GM19397 (cell line): ENCODE measurements around the gene TMEM131.

ENCODE experiments used
- ATAC-seq: cut with Tn5 transposase; IDR thresholded peaks from one replicate; pipeline ENCODE4 v1.9.1; 2021; ENCODE audit warnings: mild to moderate bottlenecking, moderate library complexity; ENCODE audit not compliant: unreplicated experiment

The TMEM131 gene

GRCh38 chr2:97745474-97746174 lies 250.1 kb downstream of the TMEM131 start:
- ATAC-seq: no peak

- ATAC-seq: no peak
Measured at GRCh38 chr2:97743913-97744312, 251.8 kb downstream of the TMEM131 start.

- ATAC-seq: no peak
Measured at GRCh38 chr2:97742381-97742847, 253.3 kb downstream of the TMEM131 start.

- ATAC-seq: no peak
Measured at GRCh38 chr2:97741686-97742085, 254.1 kb downstream of the TMEM131 start.

GRCh38 chr2:97741251-97741650 lies 254.5 kb downstream of the TMEM131 start:
- no peak for ATAC-seq

DNA sequence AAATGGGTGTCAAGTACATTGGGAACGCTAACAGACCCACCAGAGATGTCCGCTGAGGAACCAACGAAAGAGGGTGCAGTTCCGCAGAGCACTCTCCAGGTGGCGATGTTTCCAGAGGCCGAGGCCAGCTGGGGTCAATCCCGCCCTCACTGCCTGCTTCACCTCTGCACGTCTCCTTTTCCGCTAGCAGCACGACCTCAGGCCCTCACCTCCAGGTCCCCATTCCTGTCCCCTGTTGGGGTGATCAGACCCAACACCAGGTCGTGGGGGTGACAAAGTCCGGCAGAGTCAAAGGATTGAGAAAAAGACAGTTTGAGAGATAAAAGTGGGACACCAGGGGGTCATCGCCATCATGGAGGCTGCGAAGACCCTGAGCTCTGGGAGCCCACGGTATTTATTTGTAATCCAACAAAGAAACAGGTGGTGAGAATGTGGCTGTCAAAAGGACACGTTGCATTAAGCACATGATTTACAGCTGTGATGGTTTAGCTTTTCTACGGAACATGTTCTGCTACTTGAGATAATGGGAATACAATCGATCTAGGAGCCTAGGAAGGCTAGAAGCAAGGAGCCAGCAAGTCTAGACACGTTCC lies 255.1 kb downstream of the TMEM131 start:
- no peak for ATAC-seq

DNA sequence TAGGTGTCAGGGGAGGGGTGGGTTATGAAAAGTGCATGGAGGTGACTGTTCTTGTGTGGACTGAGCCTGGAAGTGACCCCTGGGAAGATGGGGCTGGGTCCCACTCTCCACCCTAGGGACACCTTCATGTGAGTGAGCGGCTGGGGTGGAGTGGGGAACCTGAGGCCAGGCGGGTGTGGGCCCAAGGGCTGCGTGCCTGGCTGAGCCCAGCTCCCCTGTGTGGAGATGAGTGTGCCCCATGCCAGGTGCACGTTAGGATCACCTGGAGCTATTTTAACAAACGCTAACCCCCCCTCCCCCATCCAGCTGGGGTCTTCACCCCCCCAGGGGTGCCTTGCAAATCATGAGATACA lies 255.9 kb downstream of the TMEM131 start:
- no peak for ATAC-seq

- no peak for ATAC-seq
Measured at GRCh38 chr2:97739020-97739892, 256.5 kb downstream of the TMEM131 start.

GRCh38 chr2:97738179-97739019 lies 257.3 kb downstream of the TMEM131 start:
- no peak for ATAC-seq

DNA sequence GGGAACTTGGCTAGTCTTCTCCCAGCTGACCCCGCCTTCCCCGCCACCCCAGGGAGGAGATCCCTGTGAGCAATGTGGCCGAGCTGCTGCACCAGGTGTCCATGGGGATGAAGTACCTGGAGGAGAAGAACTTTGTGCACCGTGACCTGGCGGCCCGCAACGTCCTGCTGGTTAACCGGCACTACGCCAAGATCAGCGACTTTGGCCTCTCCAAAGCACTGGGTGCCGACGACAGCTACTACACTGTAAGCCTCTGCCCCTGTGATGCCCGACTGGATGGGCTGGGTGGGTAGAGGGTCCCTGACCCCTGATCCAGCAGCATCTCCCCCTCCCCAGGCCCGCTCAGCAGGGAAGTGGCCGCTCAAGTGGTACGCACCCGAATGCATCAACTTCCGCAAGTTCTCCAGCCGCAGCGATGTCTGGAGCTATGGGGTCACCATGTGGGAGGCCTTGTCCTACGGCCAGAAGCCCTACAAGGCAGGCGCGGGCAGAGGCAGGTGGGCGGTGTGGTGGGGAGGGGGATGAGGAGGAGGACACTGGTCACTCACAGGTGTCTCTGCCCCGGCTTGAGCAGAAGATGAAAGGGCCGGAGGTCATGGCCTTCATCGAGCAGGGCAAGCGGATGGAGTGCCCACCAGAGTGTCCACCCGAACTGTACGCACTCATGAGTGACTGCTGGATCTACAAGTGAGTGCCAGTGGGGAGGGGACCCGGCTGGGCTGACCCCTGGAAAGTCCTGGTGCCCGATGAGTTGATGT lies 258.1 kb downstream of the TMEM131 start:
- no peak for ATAC-seq

- no peak for ATAC-seq
Measured at GRCh38 chr2:97736608-97737330, 259.0 kb downstream of the TMEM131 start.

GRCh38 chr2:97736185-97736584 lies 259.6 kb downstream of the TMEM131 start:
- no peak for ATAC-seq

DNA sequence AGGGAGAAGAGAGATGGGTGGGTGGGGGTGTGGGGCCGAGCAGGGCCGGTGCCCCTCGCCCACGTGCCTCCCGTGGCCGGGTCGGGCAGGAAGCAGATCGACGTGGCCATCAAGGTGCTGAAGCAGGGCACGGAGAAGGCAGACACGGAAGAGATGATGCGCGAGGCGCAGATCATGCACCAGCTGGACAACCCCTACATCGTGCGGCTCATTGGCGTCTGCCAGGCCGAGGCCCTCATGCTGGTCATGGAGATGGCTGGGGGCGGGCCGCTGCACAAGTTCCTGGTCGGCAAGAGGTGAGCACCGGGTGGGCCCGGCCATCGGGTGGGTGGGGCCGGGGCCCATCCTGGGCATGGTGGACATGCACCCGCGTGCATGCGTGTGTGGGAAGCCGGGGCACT lies 260.6 kb downstream of the TMEM131 start:
- ATAC-seq: no peak

GRCh38 chr2:97734061-97735051 lies 261.4 kb downstream of the TMEM131 start:
- no peak for ATAC-seq

DNA sequence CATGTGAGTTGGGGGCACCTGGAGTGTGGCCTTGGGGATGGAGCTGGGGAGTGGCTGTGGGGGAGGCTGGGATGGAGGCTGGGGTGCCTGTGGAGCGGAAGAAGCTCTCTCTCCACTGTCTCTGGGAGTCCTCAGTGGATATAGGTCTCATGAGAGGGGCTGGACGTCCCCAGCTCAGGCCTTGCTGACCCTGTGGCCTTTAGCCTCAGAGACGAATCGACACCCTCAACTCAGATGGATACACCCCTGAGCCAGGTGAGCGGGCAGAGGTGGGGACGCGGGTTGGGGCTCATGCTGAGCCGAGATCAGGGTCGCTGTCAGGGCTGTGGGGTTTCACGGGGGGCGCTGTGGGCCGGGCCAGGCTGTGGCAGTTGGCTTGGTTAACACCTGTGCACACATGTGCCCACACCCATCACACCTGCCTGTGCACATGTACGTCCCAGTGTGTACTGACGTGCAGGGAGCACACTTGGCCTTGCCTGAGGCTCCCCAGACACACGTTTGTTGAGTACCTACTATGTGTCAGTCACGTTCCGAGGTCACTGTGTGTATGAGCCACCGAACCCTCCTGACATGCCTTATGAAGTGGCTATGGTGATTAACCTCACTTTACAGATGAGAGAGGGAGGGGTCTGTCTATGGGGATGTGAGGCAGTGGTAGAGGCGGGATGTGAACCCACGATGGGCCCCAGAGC lies 262.3 kb downstream of the TMEM131 start:
- no peak for ATAC-seq

GRCh38 chr2:97732436-97733340 lies 263.1 kb downstream of the TMEM131 start:
- ATAC-seq: no peak
